Activated CD4-positive, alpha-beta T cell treated with anti-CD3 and anti-CD28 coated beads, Interleukin-2, amount 50 U/mL, for 24 hours (primary cell): Measurements from ENCODE around the gene CDH4.

ENCODE experiments used
- DNase-seq, 2 donors: peaks; one replicate each; pipeline ENCODE4 v3.0.0-alpha.2; 2020; ENCODE audit warnings: low read depth in 1 of 2, low spot score in 1 of 2

Gene CDH4

DNA sequence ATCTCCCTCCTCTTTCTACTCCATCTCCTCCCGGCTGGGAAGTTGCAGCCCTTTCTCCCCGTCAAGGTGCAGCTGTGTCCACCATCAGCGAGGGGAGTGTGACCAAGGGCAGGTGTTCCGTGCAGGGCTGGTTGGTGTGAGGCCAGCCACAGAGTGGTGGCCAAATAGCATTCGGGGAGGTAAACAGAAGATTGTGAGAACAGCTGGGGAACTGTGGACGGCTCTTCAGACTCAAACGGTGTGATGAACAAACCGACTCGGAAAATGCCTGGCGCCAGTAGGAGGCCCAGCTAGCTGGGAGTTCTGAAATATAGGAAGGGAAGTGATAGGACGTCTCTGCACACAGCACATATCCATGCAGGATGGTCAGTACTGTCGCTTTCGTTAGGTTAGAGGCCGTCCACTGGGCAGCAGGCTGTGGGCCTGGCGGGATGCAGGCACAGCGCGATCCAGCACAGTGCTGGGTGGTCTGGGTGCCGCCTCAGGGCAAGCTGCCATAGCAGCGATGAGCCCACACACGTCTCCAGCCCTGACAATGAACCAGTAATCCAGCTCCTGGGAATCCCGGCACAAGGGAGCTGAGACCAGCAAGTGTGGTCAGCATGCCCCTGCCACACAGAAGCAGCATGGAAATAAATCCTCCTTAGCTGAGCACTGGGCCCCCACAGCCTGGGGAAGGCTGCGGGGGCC is 555.6 kb downstream of the CDH4 start:
- no peak for DNase-seq

DNA sequence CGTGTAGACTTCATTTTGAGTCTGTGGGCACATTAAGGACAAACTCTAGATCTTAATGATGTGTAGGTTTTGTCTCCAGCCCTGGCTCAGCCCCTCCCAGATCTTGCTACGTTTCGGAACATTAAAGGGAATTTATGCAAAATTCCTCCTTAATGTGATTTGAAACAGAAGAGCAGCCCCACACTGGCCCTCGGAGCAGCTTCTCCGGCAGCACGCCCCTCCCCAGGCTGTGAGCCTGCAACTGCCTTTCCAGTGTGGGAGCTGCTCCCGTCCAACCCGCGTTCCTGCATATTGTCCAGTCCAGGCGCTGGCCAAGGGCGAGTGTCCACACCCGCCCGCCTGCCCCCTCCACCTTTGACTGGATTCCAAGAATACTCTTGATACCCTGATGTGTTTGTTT is 556.4 kb downstream of the CDH4 start:
- no peak for DNase-seq

DNA sequence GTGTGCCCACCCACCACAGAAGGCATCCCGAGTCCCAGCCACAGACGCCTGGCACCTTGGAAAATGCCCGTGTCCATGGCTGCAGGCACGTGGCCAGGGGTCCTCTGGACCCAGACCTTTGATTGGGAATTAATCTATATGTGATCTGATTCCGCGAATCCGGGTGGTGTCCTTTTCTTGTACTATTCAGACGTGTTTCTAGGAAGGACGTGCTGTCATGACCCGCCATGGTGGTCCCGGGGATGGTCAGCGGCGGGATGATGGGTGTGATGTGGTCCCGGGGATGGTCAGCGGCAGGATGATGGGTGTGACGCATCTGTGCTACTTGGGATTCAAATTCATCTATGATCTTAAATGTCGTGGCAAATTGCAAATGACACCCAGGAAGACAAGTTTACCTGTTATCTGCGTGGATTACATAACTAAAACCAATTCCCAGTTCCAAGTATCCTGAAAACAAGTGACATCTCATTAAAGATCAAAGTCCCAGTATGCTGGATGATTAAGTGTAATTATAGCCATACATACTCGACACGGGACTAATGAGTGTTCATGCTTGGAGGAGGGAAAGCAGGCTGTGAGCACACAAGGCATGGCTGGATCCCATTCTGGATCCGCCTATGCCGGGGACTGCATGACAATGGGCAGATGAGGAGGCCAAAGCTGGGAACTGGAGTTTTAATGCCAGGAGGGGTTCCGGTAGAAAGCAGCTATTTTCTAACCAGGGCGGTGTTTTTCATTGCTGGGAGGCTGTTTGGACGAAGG is 557.1 kb downstream of the CDH4 start:
- DNase-seq: no peak

DNA sequence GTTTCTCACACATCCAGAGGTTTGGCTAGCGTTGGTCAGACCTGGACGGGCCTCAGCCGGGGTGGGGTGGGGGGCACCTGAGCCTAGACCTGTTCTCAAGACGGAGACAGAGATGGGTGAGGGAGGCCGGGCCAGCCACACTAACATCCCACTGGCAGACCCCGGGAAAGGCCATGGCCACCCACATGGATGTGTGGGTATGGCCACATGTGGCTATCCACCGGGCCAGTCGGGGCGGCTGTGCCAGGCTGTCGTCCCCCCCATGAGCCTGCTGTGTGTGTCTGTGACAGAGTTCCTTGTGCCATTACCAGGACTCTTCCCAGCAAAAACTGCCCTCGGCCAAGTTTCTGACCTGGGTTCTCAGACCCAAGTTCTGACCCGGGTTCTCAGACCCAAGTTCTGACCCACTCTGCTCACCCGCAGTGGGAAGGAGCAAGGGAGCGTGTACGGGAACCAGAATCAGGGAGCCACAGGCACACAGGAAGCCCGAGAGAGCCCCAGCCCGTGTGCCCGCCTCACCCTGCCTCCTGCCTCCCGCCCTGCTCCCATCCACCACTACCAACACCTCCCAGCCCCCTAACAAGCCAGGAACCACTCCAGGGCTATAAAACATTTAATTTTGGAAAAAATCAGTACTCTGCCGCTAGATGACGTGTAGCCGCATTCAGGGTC is 558.1 kb downstream of the CDH4 start:
- no peak for DNase-seq

DNA sequence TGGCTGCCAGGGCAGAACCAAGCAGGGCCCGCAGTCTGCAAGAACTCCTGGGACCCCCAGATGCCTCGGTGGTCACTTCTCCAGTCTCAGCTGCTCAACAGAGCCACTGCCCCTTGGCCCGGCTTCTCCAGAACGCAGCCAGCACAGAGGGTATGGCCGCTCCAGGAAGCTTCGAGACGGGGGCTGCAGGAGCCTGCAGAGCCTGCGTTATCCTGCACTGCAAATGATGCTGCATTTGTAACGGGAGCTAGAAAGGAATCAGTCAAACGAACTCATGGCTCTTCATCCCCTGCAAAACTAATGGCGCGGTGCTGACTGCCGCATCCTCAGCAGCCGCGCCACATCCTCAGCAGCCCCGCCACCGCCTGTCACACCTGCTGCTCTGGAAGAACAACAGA is 558.7 kb downstream of the CDH4 start:
- DNase-seq: no peak

DNA sequence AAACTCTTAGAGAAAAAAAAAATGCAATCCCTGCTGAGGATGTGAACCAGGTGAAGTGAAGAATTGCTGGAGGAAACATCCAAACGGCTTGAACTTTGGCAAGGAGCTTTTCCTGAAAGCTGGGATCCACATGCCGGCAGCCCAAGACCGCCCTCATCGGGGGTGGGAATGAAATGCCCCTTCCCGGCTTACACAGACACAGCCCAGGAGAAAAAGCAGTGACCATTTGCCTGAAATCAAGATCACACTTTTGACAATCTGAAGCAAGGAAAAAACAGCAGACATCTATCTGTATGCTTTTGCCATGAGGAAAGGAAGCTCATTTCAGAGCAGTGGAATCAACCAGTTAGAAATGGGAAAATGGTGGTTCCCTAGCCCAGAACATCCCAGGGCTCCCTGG is 559.1 kb downstream of the CDH4 start:
- DNase-seq: no peak

DNA sequence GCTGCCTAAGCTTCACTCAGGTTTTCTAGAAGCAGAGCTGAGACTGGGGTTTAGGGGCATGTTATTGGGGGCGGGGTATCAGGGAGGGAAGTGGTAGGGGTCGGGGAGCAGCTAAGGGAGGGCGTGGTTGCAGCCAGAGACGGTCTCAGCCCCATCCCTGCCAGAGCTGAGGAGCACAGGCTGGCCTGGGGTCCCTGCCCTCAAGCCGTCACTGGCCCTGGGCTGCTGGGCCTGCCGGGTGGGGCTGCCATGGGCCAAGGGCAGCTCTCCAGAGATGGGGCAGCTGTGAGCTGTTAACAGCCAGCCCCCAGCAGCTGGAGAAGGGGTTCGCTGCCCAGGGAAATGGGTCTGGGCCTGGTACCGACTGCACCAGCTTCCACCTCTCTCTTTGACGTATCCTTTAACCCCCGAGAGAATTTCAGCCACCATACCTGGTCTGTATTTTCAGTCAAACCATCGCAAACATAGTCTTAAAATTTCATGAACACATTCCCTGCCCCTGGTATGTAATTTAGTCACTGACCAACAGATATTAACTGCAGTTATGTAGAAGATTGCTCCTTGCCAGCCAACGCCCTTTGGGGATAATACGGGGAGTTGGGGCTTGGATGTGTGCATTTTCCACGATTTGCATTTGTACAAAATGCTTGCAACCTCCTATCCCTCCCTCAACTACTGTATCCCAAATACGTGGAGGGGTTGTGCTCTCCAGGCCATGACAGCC is 560.2 kb downstream of the CDH4 start:
- DNase-seq: no peak

DNA sequence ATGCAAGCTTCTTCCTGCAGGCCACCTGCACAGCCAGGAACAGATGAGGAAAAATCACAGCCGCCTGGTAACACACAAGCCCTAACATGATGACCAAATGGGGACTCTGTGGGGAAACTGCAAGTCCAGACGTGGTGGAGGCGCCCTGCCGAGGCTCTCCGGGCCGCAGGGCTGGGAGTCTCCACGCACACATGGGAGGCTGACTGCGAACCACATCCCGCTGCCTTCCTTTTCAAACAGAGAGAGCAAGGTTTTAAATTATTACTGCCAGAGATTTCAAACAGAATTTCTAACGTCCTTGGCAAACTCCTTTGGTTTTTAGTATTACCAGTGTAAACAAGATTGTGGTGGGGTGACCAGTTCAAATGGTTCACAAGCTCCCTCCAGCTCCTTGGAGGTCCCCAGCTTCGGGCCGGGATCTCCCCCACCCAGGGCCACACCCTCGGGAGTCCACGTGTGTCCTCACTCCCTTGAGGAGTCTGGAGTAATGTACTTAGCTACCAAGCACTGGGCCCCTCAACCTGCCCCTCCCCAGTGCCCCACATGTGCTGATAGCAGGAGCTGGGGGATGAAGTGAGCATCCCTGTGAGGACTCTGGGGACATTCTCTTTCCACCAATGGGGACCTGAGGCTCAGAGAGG is 560.9 kb downstream of the CDH4 start:
- no peak for DNase-seq

DNA sequence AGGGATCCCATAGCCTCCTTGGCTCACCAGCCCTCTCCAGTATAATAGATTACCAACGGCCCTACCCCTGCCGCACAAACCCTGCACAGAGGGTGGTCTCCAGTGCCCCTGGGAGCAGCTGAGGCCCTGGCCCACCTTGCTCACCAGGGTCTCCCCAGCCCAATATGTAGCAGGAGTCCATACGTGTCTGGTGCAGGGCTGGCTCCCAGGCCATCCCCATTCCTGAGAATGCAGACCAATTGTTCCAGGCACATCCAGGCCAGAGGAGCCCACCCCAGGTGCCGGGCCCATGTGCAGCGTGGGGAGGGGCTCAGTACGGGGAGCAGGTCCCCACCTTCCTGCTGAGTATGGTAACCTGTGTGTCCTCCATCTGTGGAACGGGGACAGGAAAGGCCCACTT is 561.7 kb downstream of the CDH4 start:
- no peak for DNase-seq

DNA sequence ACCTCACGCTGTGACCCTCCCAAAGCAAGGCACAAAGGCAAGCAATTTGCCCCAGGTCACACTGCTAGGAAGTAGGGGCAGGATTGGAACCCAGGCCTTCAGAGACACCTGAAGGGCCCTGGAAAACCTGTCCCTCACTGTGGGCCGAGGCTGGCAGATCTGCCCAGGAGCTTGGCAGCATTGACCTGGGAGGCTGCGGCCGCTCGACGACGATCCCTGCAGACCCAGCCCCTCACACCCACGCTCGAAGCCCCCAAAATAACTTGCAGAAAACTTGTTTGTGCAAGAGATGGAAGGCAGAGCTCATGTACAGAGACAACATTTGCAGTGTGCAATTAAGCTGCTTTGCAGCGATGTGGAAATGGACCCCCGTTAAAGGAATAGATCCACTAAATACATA is 562.2 kb downstream of the CDH4 start:
- no peak for DNase-seq

DNA sequence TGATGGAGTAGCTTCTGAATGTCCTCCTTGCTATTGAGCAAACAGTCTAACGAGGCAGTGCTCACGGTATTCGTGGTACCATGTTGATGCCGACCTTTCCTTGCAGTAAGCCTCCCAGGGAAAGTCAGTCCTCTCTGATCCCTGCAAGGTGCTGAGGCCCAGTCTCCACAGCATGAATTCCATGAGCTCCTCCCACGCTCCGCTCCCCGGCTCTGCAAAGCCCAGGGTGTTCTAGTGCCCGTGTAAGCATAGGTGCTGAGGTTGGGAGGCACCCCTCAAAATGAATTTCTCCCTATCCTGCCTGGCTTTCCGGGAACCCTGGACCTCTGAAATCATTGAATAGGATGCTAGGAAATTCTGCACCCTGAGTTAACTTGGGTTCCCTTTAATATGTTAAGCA is 562.7 kb downstream of the CDH4 start:
- no peak for DNase-seq

DNA sequence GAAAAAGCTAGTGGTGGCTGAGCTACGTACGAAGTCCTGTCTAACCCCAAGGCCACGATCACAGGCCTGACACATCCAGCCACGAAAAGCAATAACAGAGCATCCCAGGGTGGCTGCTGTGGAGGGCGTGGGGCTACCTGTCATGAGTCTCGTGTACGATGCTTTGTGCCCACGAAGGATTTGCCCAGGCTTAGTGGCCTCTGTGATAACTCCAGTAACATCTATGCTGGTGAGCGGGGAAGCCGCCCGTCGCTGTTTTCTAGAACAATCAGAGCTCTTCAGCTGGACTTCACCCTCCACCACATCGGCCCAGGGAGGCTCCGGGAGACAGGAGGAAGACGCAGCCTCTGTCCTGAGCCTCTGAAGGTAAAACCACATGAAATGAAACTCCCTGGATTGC is 563.1 kb downstream of the CDH4 start:
- DNase-seq: no peak

DNA sequence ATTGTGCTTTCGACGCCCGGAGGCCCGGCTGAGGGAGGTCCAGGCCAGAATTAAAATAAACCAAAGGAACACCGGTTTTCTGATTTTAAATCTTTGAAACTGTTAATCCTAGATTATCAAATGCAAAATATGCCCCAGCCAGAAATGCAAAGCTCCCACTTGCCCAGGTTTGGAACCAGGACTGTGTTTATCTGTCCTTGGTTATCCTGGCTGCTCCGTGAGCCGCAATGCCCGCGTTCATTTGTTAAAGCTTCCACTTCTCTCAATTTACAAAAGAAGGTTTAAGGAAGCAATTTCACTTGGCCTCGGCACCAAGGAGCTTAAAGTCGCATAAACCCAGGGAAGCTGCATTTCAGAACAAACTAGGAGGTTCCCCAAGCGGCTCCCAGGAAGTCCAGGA is 563.6 kb downstream of the CDH4 start:
- DNase-seq: no peak

DNA sequence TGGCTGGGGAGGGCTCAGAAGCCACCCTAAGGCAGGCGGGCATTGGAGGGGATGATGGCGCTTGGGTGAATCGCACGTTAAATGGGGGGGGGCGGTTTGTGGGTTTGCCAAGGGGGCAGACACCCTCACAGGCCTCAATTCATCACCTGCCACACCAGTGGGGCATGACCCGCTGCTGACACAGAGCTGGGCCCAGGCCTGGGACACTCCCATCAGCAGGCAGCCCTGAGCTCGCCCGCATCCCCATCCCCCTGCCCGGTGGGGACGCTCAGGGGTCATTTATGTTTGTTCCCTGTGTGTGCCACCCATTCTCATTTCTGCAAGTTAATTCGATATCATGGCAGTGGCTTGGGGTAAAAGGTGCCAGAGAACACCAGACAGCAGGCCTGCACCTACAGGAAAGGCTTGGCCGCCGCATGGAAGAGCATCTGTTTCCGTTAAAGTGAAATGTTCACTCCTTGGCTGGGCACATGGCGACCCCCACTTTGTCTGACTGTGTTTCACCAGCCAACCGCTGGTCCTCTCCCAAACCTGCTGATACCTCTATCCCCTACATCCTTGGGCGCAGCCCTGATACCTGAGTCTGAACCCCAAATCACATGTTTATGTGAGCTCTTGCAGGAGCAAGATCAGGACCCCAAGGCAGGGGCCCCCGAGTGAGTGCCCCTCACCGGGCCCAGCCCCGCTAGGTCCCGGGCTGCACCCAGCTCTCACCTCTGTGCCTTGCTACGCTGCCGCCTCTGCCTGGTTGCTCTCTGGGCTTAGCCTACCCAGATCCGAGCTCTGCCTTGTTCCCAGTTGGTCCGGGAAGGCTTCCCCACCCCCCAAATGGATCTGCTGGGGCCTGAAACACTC is 564.8 kb downstream of the CDH4 start:
- DNase-seq: no peak

DNA sequence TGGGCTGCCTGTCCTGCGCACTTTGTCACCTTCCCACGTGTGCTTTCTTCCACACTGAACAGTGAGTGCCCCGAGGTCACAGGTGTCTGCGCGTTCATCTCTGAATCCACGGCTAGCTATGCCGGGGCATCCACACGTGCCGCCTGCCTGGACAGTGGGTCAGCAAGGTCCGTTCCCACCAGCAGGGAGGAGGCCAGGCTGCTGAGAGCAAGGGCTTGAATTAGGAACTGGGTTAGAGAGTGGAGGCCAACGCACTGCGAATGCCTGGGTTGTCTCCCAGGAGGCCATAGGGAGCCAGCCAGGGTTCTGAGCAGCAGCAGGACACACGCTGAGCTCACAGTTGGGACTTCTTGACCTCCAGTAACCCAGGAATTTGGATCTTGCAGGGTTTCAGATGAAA is 565.5 kb downstream of the CDH4 start:
- DNase-seq: no peak

DNA sequence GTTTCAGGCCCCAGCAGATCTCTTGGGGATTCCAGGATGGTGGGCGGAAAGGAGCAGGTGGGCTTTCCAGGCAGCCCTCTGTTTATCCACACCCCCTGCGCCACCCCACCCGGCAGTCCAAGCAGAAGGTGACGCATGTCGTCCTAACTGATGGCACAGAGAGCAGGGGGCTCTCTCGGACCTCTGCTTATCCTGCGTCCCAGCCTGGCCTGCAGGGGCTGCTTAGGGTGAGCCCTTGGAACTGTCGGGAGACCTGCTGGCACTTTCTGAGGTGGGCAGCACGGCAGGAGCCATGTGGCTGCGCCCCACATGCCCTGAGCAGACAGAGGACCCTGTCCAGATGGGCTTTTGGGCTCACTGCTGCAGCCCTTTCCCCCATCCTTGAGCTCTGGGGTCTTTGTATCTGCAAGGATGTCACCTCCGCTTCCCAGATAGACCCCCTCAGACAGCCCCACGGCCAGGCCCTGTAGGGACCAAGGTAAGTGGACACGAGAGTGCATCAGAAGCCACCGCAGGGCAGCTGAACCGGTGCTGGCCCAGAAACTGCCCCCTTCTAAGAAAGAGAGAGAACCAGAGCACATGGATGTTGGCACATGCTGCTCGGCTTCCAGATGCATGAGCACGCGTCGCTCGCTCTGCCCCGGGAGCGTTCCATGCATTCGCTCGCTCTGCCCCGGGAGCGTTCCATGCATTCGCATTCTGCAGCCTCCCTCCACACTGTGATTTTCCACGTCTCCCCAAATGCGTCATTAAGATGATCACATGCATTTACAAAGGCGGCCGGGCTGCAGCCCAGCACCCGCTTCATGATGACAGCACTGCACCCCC is 566.9 kb downstream of the CDH4 start:
- DNase-seq: no peak

DNA sequence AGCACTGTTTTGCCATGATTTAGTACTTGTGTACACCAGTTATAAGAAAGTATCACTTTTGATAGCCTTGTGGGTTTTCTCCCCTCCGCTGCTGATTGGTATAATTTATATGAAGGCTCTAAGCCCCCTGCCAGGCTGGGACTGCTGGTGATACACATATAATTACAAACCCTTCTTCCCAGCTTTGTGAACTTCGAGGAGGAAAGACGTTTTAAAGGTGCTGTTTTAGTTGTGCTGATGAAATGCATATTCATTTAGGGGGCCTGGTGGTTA is 567.4 kb downstream of the CDH4 start:
- DNase-seq: no peak

DNA sequence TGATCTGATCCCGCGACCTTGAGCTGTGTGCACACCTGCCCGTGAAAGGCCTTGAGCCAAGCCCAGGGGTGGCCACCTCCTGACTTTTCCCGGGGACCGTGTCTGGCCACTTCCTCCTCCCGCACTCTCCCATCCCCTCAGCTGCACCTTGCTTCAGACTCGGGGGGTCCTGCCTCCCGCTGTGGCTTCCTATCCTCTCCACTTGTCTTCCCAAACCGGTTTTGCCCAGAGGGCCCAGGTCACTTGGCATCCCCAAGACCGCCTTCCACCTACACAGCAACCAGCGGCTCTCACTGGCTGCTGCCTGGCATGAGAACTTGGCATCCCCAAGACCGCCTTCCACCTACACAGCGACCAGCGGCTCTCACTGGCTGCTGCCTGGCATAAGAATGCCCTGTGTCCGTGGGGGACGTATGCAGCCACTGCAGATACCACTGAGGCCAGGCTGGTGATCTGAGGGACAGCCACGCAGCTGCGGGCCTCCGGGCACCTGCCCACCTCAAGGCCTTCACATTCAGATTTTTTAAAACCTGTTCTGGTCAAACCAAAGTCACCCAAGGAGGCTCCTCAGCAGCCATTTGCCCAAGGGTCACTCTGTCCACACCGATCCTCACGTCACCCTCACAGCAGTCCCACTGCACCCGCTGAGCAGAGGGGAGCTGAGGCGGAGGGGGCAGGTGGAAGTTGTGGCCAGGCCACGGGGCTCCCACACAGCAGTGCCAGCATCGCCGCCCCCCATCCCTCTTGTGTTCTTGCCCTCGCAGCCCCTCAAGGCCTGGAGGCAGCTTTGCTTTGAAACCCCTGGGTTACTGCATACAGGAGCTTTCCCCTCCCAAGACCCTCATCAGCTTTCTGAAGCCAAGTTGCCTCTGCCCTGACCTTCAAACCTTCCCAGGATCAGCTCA is 568.1 kb downstream of the CDH4 start:
- DNase-seq: no peak

DNA sequence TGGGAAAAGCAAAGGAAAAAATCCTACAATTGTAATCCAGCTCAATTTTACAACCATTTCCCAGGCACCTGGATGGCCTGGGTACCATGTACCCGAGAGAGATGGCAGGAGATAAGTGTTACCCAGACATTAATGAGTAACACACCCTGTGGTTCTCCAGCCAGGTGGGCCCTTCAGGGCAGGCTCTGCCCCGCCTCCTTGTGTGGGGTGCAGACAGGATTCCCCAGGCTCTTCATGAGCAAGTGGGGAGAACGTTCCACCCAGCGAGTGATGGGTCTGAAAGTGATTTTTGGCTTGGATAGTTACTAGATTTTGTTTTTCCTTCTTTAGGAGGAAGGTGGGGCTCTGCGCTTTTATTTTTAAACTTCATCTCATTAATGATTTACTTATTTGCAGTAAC is 569.7 kb downstream of the CDH4 start:
- DNase-seq: no peak
